ENCODE measurements around the gene ACACA.

Gene ACACA

DNA sequence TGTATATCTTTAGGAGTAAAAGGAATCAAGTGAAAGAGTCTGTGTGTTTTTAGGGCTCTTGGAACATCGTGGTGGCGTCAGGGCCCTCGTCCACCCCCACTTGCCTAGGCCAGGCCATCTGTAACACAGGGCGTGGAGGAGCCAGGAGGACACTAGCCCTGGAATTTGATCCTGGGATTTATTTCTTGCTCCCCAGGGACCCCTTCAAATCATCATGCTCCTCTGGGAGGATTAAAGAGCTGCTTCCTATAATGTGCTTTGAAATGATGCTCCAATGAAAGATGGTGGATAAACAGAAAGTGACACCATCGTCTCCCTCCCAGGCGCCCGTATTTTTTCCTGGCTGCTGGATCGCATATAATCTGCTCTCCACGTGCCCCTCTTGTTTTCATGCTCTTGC is 344.6 kb downstream of the ACACA start:
- no peak overlapping the region for H3K4me3 ChIP-seq (replicated peaks in 1 of 2; ENCODE audit: low read depth in 2 of 2, low read length in 2 of 2)
- no peak for DNase-seq (ENCODE audit: low read depth in 2 of 2)
- TF ChIP-seq, protein P1, sequence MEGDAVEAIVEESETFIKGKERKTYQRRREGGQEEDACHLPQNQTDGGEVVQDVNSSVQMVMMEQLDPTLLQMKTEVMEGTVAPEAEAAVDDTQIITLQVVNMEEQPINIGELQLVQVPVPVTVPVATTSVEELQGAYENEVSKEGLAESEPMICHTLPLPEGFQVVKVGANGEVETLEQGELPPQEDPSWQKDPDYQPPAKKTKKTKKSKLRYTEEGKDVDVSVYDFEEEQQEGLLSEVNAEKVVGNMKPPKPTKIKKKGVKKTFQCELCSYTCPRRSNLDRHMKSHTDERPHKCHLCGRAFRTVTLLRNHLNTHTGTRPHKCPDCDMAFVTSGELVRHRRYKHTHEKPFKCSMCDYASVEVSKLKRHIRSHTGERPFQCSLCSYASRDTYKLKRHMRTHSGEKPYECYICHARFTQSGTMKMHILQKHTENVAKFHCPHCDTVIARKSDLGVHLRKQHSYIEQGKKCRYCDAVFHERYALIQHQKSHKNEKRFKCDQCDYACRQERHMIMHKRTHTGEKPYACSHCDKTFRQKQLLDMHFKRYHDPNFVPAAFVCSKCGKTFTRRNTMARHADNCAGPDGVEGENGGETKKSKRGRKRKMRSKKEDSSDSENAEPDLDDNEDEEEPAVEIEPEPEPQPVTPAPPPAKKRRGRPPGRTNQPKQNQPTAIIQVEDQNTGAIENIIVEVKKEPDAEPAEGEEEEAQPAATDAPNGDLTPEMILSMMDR (IDR thresholded peaks at IDR 0.05; ENCODE audit: low read depth, low read length) = no peak

DNA sequence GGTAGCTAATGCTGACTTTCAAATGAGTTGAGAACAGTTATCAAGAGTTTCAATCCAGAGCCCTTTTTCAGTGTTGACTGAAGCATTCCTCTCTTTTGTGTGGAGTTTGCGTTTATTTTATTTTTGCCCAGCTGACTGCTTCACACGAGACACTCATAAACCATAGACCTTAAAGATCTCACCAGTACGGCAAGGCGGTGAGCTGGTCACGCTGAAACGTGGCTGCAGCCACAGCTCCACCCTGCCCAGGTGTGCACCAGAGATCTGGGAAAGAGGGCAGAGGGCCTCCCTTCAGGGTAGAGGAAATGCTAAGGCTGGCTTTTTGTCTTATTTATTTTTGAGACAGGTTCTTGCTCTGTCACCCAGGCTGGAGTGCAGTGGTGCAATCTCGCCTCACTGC is 345.7 kb downstream of the ACACA start:
- DNase-seq (ENCODE audit: low read depth in 2 of 2) = no peak
- no peak overlapping the region for H3K4me3 ChIP-seq (replicated peaks in 1 of 2; ENCODE audit: low read depth in 2 of 2, low read length in 2 of 2)
- TF ChIP-seq, protein P1 (IDR thresholded peaks at IDR 0.05; ENCODE audit: low read depth, low read length) = no peak

DNA sequence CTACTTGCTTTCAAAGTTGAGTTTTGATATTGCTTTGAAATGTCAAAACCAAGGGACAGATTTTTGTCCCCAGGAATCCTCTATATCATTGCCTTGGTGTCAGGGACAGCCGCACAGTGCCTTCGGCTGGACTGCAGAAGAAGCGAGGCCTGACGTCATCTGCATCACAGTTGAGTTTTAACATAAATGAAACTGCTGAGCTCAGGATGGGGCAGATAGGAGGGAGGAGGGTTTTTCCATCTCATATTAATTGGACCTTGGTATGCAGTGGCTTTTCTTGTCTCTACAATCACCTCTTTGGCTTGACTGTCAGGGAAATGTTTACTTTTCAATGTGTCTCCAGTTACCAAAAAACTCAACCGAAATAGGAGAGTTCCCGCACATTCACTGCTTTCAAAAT is 346.5 kb downstream of the ACACA start:
- TF ChIP-seq, protein P1 (IDR thresholded peaks at IDR 0.05; ENCODE audit: low read depth, low read length) = no peak
- H3K4me3 ChIP-seq (replicated peaks in 1 of 2; ENCODE audit: low read depth in 2 of 2, low read length in 2 of 2) = no peak overlapping the region
- DNase-seq (ENCODE audit: low read depth in 2 of 2) = no peak

DNA sequence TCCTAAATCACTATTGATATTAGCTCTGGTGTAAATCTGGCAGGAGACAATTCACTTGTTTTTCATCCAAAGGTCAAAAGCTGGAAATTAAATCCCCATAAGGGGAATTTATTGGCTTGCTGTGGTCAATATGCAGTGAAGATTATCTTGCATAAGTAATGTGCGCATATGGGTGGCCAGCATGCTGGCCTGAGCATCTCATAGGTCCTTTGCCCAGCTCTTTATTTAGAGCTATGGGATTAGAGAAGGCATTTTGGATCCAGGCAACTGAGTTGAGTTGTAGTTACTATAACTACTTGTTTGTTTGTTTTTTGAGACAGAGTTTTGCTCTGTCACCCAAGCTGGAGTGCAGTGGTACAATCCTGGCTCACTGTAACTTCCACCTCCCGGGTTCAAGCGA is 347.1 kb downstream of the ACACA start:
- TF ChIP-seq, protein P1 (IDR thresholded peaks at IDR 0.05; ENCODE audit: low read depth, low read length) = no peak
- DNase-seq (ENCODE audit: low read depth in 2 of 2) = no peak
- no peak overlapping the region for H3K4me3 ChIP-seq (replicated peaks in 1 of 2; ENCODE audit: low read depth in 2 of 2, low read length in 2 of 2)

DNA sequence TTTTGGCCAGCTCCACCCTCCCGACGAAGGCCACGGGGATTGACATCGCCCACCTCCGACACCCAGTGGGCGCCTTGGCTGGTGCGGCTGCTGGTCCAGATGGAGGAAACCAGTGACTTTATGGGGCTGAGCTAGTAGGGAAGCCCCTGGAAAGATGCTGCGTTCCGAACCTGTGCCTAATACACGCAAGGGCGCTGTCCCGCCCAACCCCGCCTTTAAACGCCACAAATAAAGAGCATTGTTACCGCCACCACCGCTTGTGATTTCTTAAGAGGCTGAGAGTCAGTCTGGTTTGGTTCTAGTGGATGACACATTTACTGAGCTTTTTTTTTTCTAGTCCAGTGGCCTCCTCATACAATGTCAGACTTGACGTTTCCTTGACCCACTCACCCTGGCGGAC is 350.0 kb downstream of the ACACA start:
- no peak overlapping the region for H3K4me3 ChIP-seq (replicated peaks in 1 of 2; ENCODE audit: low read depth in 2 of 2, low read length in 2 of 2)
- no peak for DNase-seq (ENCODE audit: low read depth in 2 of 2)
- TF ChIP-seq, protein P1 (IDR thresholded peaks at IDR 0.05; ENCODE audit: low read depth, low read length) = no peak

DNA sequence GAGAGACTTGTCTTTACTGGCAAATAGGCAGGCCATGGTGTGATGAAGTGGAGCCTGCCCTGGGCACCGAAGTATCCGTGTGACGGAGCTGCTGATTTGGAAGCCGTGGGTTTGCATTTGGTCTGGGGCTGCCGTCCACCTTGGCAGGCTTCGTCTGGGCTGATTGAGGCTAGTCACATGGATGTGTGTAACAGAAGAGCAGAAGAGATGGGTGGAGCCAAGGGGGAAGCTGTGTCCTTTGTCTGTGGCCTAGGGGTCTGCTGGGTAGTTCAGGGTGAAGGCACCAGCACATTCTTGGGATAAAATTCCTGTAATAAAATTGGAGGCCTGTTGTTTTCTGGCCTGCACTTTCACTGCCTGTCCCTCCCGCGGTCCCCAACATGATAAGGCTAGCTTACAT is 351.7 kb downstream of the ACACA start:
- TF ChIP-seq, protein P1 (IDR thresholded peaks at IDR 0.05; ENCODE audit: low read depth, low read length) = no peak
- DNase-seq (ENCODE audit: low read depth in 2 of 2) = no peak
- no peak overlapping the region for H3K4me3 ChIP-seq (replicated peaks in 1 of 2; ENCODE audit: low read depth in 2 of 2, low read length in 2 of 2)

DNA sequence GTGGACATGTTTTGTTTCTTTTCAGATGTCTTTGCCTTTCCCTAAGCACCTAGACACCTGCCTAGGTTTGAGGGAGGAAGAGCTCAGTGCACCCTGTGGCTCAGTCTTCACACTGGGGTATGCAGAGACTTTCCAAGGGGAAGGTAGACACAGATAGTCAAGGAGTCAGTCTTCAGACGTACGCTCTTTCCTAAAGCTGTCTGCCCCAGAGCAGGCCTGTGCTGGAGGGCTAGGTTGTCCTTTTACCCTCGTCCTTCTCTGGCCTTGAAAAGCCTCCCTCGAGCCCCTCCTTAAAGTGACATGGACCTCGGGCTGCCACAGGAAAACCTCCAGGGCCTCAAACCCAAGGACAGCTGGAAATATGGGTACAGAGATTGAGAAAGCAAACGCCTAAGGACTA is 354.2 kb downstream of the ACACA start:
- DNase-seq (ENCODE audit: low read depth in 2 of 2) = no peak
- no peak overlapping the region for H3K4me3 ChIP-seq (replicated peaks in 1 of 2; ENCODE audit: low read depth in 2 of 2, low read length in 2 of 2)
- TF ChIP-seq, protein P1 (IDR thresholded peaks at IDR 0.05; ENCODE audit: low read depth, low read length) = no peak

All from cardiac fibroblast (primary cell).